Smooth muscle cell (in vitro differentiated cells): ENCODE measurements around the gene PARD3. TPM values are rescaled to one million over a fixed set of nuclear protein-coding genes. Genes with fewer than 3 reads are reported as not detected.
A peak's percentile ranks its signal among the peaks of the same experiment; 100 is the strongest.

Experiments
- DNase-seq: peaks from one replicate; lab custom pipeline; 2025; ENCODE audit not compliant: unreplicated experiment; lab: John Stamatoyannopoulos, UW
- H2AFZ ChIP-seq: fragments of 200-600 bp; sonication (generic); 2 replicates; pipeline ENCODE4 v1.6.0; 2016; ENCODE audit warnings: antibody characterized with exemption, low read depth, mild to moderate bottlenecking
- H3F3A ChIP-seq: fragments of 200-600 bp; sonication (generic); 2 replicates; pipeline ENCODE4 v1.6.0; 2017; ENCODE audit warnings: antibody characterized with exemption, low read depth
- H3K27ac ChIP-seq: fragments of 200-600 bp; sonication (generic); 2 replicates; pipeline ENCODE4 v1.5.1; 2016; ENCODE audit warnings: low read depth, mild to moderate bottlenecking
- H3K27me3 ChIP-seq: fragments of 200-600 bp; sonication (generic); 2 replicates; pipeline ENCODE4 v1.6.1; 2016; ENCODE audit warnings: low read depth, mild to moderate bottlenecking
- H3K36me3 ChIP-seq: fragments of 200-600 bp; sonication (generic); 2 replicates; pipeline ENCODE4 v1.5.1; 2016; ENCODE audit warnings: low read depth
- H3K4me1 ChIP-seq: fragments of 200-600 bp; sonication (generic); 2 replicates; pipeline ENCODE4 v1.5.1; 2016; ENCODE audit warnings: low read depth
- H3K4me2 ChIP-seq: fragments of 200-600 bp; sonication (generic); 2 replicates; pipeline ENCODE4 v1.6.0; 2016; ENCODE audit warnings: mild to moderate bottlenecking
- H3K4me3 ChIP-seq: fragments of 200-600 bp; sonication (generic); 2 replicates; pipeline ENCODE4 v1.5.1; 2016; ENCODE audit warnings: mild to moderate bottlenecking
- H3K79me2 ChIP-seq: fragments of 200-600 bp; sonication (generic); 2 replicates; pipeline ENCODE4 v1.6.0; 2016; ENCODE audit warnings: low read depth, mild to moderate bottlenecking
- H3K9ac ChIP-seq: fragments of 200-600 bp; sonication (generic); 2 replicates; pipeline ENCODE4 v1.6.0; 2016; ENCODE audit warnings: low read depth
- H3K9me3 ChIP-seq: fragments of 200-600 bp; sonication (generic); replicated peaks from 2 replicates; pipeline ENCODE4 v1.5.1; 2016; ENCODE audit warnings: low read depth
- H4K20me1 ChIP-seq: fragments of 200-600 bp; sonication (generic); 2 replicates; pipeline ENCODE4 v1.6.0; 2016; ENCODE audit warnings: low read depth
- CTCF ChIP-seq: fragments of 200-600 bp; sonication (generic); IDR thresholded peaks from 2 replicates; pipeline ENCODE4 v1.5.1; 2017; ENCODE audit warnings: borderline replicate concordance, mild to moderate bottlenecking, antibody characterized with exemption; ENCODE audit not compliant: insufficient read depth, poor library complexity, severe bottlenecking
- WGBS: methylation state at CpG from one replicate; pipeline ENCODE4 v1.1.7; 2016; ENCODE audit warnings: low lambda C conversion rate; 5-methylcytosine and 5-hydroxymethylcytosine counted together
- polyA plus RNA-seq: library from polyadenylated mRNA; unstranded; fragments of >200 nt; fragmentation: Nextera tagmentation; extraction: Ambion mirVana; gene quantifications from 2 replicates; pipeline ENCODE4 v1.2.1, GENCODE V29; 2016
- total RNA-seq: library from RNA; depleted of rRNA; stranded (reverse); fragments of >200 nt; gene quantifications from 2 replicates; pipeline ENCODE4 v1.2.3, GENCODE V29; 2014

PARD3 gene
- total and polyA plus RNA-seq, 2 experiments from 2014 or later: 17.5 to 26.0 TPM

GRCh38 chr10:34323192-34323591 lies 491.9 kb downstream of the PARD3 start:
- H3K27me3 ChIP-seq: no peaks in the 10 kb centered on the region
- no peak for TF ChIP-seq CTCF
- H3K79me2 ChIP-seq: no peaks in the 10 kb centered on the region
- no peak overlapping the region for H3K4me2 ChIP-seq
- H4K20me1 ChIP-seq: no peaks in the 10 kb centered on the region
- no peak overlapping the region for H3K9ac ChIP-seq
- no peaks in the 10 kb centered on the region for H3K9me3 ChIP-seq
- H3K4me3 ChIP-seq: no peak overlapping the region
- H2AFZ ChIP-seq: no peak overlapping the region
- peaks cover 8% of the 10 kb centered on the region for H3F3A ChIP-seq
- H3K4me1 ChIP-seq: no peaks in the 10 kb centered on the region
- DNase-seq: no peak
- H3K27ac ChIP-seq: peak overlapping the region; percentile 25
- 100% methylated on average over 1 of the region's 1 CpG for WGBS
- H3K36me3 ChIP-seq: no peaks in the 10 kb centered on the region

- no peaks in the 10 kb centered on the region for H4K20me1 ChIP-seq
- WGBS: 70% methylated on average over 4 of the region's 4 CpGs
- no peaks in the 10 kb centered on the region for H3K27me3 ChIP-seq
- no peak overlapping the region for H3K4me3 ChIP-seq
- peaks cover 8% of the 10 kb centered on the region for H3F3A ChIP-seq
- peak overlapping the region; percentile 48 for H3K4me2 ChIP-seq
- H2AFZ ChIP-seq: no peak overlapping the region
- H3K27ac ChIP-seq: peak overlapping the region; percentile 66
- no peak for TF ChIP-seq CTCF
- no peak for DNase-seq
- H3K9ac ChIP-seq: no peak overlapping the region
- no peaks in the 10 kb centered on the region for H3K79me2 ChIP-seq
- H3K9me3 ChIP-seq: no peaks in the 10 kb centered on the region
- no peaks in the 10 kb centered on the region for H3K36me3 ChIP-seq
- no peaks in the 10 kb centered on the region for H3K4me1 ChIP-seq
Measured at GRCh38 chr10:34320265-34320664, 494.8 kb downstream of the PARD3 start.

DNA sequence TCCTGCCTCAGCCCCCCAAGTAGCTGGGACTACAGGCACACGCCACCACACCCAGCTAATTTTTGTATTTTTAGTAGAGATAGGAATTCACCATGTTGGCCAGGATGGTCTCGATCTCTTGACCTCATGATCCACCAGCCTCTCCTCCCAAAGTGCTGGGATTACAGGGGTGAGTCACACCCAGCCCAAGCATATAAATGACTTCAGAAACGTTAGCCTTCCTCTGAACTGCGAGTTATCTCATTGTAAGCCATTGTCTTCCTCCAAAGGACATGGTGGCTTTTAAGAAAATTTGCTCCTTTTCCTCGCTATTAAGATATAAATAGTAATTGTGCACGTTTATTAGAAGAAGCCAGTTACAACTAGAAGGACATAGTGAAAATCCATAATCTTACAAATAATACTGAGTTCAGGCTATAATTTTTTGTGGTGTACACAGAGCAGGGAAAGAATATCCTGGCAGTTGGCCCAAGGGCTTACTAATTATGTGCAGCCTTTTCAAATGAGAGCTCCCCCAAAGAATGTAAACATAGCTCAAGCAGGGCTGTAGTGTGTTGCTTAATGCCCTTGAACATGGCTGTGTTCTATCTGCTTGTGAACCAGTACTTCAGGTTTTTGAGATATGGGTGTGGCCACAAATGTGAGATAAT lies 495.8 kb downstream of the PARD3 start:
- H3K27ac ChIP-seq: peak overlapping the region; percentile 66
- no peak overlapping the region for H2AFZ ChIP-seq
- H3K79me2 ChIP-seq: no peaks in the 10 kb centered on the region
- no peaks in the 10 kb centered on the region for H3K9me3 ChIP-seq
- no peaks in the 10 kb centered on the region for H3K36me3 ChIP-seq
- H3K4me3 ChIP-seq: no peak overlapping the region
- WGBS: 33% methylated on average over 6 of the region's 6 CpGs
- no peaks in the 10 kb centered on the region for H3K27me3 ChIP-seq
- H3F3A ChIP-seq: peaks cover 8% of the 10 kb centered on the region
- no peak for DNase-seq
- no peaks in the 10 kb centered on the region for H4K20me1 ChIP-seq
- H3K9ac ChIP-seq: no peak overlapping the region
- no peak for TF ChIP-seq CTCF
- no peaks in the 10 kb centered on the region for H3K4me1 ChIP-seq
- peak overlapping the region; percentile 48 for H3K4me2 ChIP-seq

GRCh38 chr10:34316154-34316553 lies 498.9 kb downstream of the PARD3 start:
- H3K27ac ChIP-seq: no peak overlapping the region
- DNase-seq: no peak
- H3K4me2 ChIP-seq: no peak overlapping the region
- H2AFZ ChIP-seq: no peak overlapping the region
- no peaks in the 10 kb centered on the region for H3K9me3 ChIP-seq
- H3K36me3 ChIP-seq: no peaks in the 10 kb centered on the region
- H3K4me3 ChIP-seq: no peak overlapping the region
- H3K27me3 ChIP-seq: no peaks in the 10 kb centered on the region
- no peak overlapping the region for H3K9ac ChIP-seq
- H3K79me2 ChIP-seq: no peaks in the 10 kb centered on the region
- 95% methylated on average over 2 of the region's 2 CpGs for WGBS
- no peaks in the 10 kb centered on the region for H3K4me1 ChIP-seq
- no peak for TF ChIP-seq CTCF
- no peaks in the 10 kb centered on the region for H4K20me1 ChIP-seq
- H3F3A ChIP-seq: peaks cover 8% of the 10 kb centered on the region
